ENCODE results near the gene SEC23A.
"Not testable (repeated sequence)": the region's sequence is repeated elsewhere in the genome, so short reads cannot be mapped to it uniquely, and the experiment has no call there.

SEC23A gene

GRCh38 chr14:39102969-39103957 lies at the start of gene SEC23A:
SEC23A (minus strand) TSS chr14:39103235; CDS start chr14:39096118, 7,117 bp downstream.
- Histone ChIP-seq H3K4me3 (ENCODE audit: low read depth in 1 of 2, low read length in 2 of 2) (peak within 1 kb of the TSS; percentile 72 to 89), H3K27ac (ENCODE audit: low read depth, low read length) (peak within 1 kb of the TSS; percentile 99), H3K27me3 (ENCODE audit: control insufficient read depth in 1 of 2, insufficient read depth in 2 of 2, low read length in 2 of 2) (no peaks in the 10 kb centered on the region), H3K9ac (ENCODE audit: low read length) (peak within 1 kb of the TSS; percentile 86), H3K36me3 (ENCODE audit: insufficient read depth, low read length) (no peaks in the 10 kb centered on the region), H3K9me3 (ENCODE audit: low read length) (no peaks in the 10 kb centered on the region), H3K4me1 (ENCODE audit: insufficient read depth, low read length) (peaks cover 21% of the 10 kb centered on the region)

GRCh38 chr14:39145266-39145966 lies 42.4 kb upstream of the SEC23A start:
- H3K9ac ChIP-seq (ENCODE audit: low read length): no peak overlapping the region
- H3K4me1 ChIP-seq (ENCODE audit: insufficient read depth, low read length): no peaks in the 10 kb centered on the region
- peaks cover 17% of the 10 kb centered on the region for H3K36me3 ChIP-seq (ENCODE audit: insufficient read depth, low read length)
- no peaks in the 10 kb centered on the region for H3K27me3 ChIP-seq (ENCODE audit: control insufficient read depth in 1 of 2, insufficient read depth in 2 of 2, low read length in 2 of 2)
- H3K9me3 ChIP-seq (ENCODE audit: low read length): no peaks in the 10 kb centered on the region
- no peak overlapping the region for H3K4me3 ChIP-seq (ENCODE audit: low read depth in 1 of 2, low read length in 2 of 2)
- H3K27ac ChIP-seq (ENCODE audit: low read depth, low read length): no peak overlapping the region

GRCh38 chr14:39143226-39143625 lies 40.2 kb upstream of the SEC23A start:
- not testable (repeated sequence) for H3K4me3 ChIP-seq (ENCODE audit: low read depth in 1 of 2, low read length in 2 of 2); H3K36me3 ChIP-seq (ENCODE audit: insufficient read depth, low read length); H3K9me3 ChIP-seq (ENCODE audit: low read length); H3K4me1 ChIP-seq (ENCODE audit: insufficient read depth, low read length); H3K27ac ChIP-seq (ENCODE audit: low read depth, low read length); H3K27me3 ChIP-seq (ENCODE audit: control insufficient read depth in 1 of 2, insufficient read depth in 2 of 2, low read length in 2 of 2); H3K9ac ChIP-seq (ENCODE audit: low read length)

- H3K36me3 ChIP-seq (ENCODE audit: insufficient read depth, low read length); H3K4me1 ChIP-seq (ENCODE audit: insufficient read depth, low read length); H3K27ac ChIP-seq (ENCODE audit: low read depth, low read length); H3K27me3 ChIP-seq (ENCODE audit: control insufficient read depth in 1 of 2, insufficient read depth in 2 of 2, low read length in 2 of 2); H3K9ac ChIP-seq (ENCODE audit: low read length); H3K9me3 ChIP-seq (ENCODE audit: low read length); H3K4me3 ChIP-seq (ENCODE audit: low read depth in 1 of 2, low read length in 2 of 2): not testable (repeated sequence)
Measured at GRCh38 chr14:39141623-39142022, 38.6 kb upstream of the SEC23A start.

- peaks cover 13% of the 10 kb centered on the region for H3K36me3 ChIP-seq (ENCODE audit: insufficient read depth, low read length)
- no peak overlapping the region for H3K27ac ChIP-seq (ENCODE audit: low read depth, low read length)
- no peaks in the 10 kb centered on the region for H3K4me1 ChIP-seq (ENCODE audit: insufficient read depth, low read length)
- H3K27me3 ChIP-seq (ENCODE audit: control insufficient read depth in 1 of 2, insufficient read depth in 2 of 2, low read length in 2 of 2): no peaks in the 10 kb centered on the region
- H3K9me3 ChIP-seq (ENCODE audit: low read length): no peaks in the 10 kb centered on the region
- no peak overlapping the region for H3K9ac ChIP-seq (ENCODE audit: low read length)
- no peak overlapping the region for H3K4me3 ChIP-seq (ENCODE audit: low read depth in 1 of 2, low read length in 2 of 2)
Measured at GRCh38 chr14:39140170-39140569, 37.1 kb upstream of the SEC23A start.

GRCh38 chr14:39138440-39138839 lies 35.4 kb upstream of the SEC23A start:
- Histone ChIP-seq H3K4me1 (ENCODE audit: insufficient read depth, low read length) (no peaks in the 10 kb centered on the region), H3K36me3 (ENCODE audit: insufficient read depth, low read length) (peaks cover 17% of the 10 kb centered on the region), H3K4me3 (ENCODE audit: low read depth in 1 of 2, low read length in 2 of 2) (no peak overlapping the region), H3K27me3 (ENCODE audit: control insufficient read depth in 1 of 2, insufficient read depth in 2 of 2, low read length in 2 of 2) (no peaks in the 10 kb centered on the region), H3K9ac (ENCODE audit: low read length) (no peak overlapping the region), H3K27ac (ENCODE audit: low read depth, low read length) (no peak overlapping the region), H3K9me3 (ENCODE audit: low read length) (no peaks in the 10 kb centered on the region)

- H3K9ac ChIP-seq (ENCODE audit: low read length); H3K9me3 ChIP-seq (ENCODE audit: low read length); H3K4me1 ChIP-seq (ENCODE audit: insufficient read depth, low read length); H3K4me3 ChIP-seq (ENCODE audit: low read depth in 1 of 2, low read length in 2 of 2); H3K27me3 ChIP-seq (ENCODE audit: control insufficient read depth in 1 of 2, insufficient read depth in 2 of 2, low read length in 2 of 2); H3K27ac ChIP-seq (ENCODE audit: low read depth, low read length): not testable (repeated sequence)
- H3K36me3 ChIP-seq (ENCODE audit: insufficient read depth, low read length): peaks cover 17% of the 10 kb centered on the region
Measured at GRCh38 chr14:39137835-39138234, 34.8 kb upstream of the SEC23A start.

- H3K4me1 ChIP-seq (ENCODE audit: insufficient read depth, low read length): no peaks in the 10 kb centered on the region
- no peaks in the 10 kb centered on the region for H3K9me3 ChIP-seq (ENCODE audit: low read length)
- H3K27ac ChIP-seq (ENCODE audit: low read depth, low read length): no peak overlapping the region
- H3K27me3 ChIP-seq (ENCODE audit: control insufficient read depth in 1 of 2, insufficient read depth in 2 of 2, low read length in 2 of 2): no peaks in the 10 kb centered on the region
- H3K36me3 ChIP-seq (ENCODE audit: insufficient read depth, low read length): peaks cover 39% of the 10 kb centered on the region
- no peak overlapping the region for H3K9ac ChIP-seq (ENCODE audit: low read length)
- H3K4me3 ChIP-seq (ENCODE audit: low read depth in 1 of 2, low read length in 2 of 2): no peak overlapping the region
Measured at GRCh38 chr14:39122330-39123138, 19.5 kb upstream of the SEC23A start.

- Histone ChIP-seq H3K27ac (ENCODE audit: low read depth, low read length) (peak within 1 kb of the TSS; percentile 57), H3K9me3 (ENCODE audit: low read length) (no peaks in the 10 kb centered on the region), H3K9ac (ENCODE audit: low read length) (peak within 1 kb of the TSS; percentile 88), H3K4me1 (ENCODE audit: insufficient read depth, low read length) (peaks cover 5% of the 10 kb centered on the region), H3K4me3 (ENCODE audit: low read depth in 1 of 2, low read length in 2 of 2) (peak within 1 kb of the TSS; percentile 46 to 93), H3K27me3 (ENCODE audit: control insufficient read depth in 1 of 2, insufficient read depth in 2 of 2, low read length in 2 of 2) (no peaks in the 10 kb centered on the region), H3K36me3 (ENCODE audit: insufficient read depth, low read length) (peaks cover 8% of the 10 kb centered on the region)
Measured at GRCh38 chr14:39114073-39114838, 11.2 kb upstream of the SEC23A start, which contains the start of gene GEMIN2. GEMIN2 (plus strand) TSS chr14:39114323; CDS start chr14:39114339, 16 bp downstream.

- peaks cover 2% of the 10 kb centered on the region for H3K36me3 ChIP-seq (ENCODE audit: insufficient read depth, low read length)
- no peaks in the 10 kb centered on the region for H3K27me3 ChIP-seq (ENCODE audit: control insufficient read depth in 1 of 2, insufficient read depth in 2 of 2, low read length in 2 of 2)
- H3K9ac ChIP-seq (ENCODE audit: low read length): peak overlapping the region; percentile 88
- H3K27ac ChIP-seq (ENCODE audit: low read depth, low read length): peak overlapping the region; percentile 57
- H3K9me3 ChIP-seq (ENCODE audit: low read length): no peaks in the 10 kb centered on the region
- H3K4me3 ChIP-seq (ENCODE audit: low read depth in 1 of 2, low read length in 2 of 2): peak overlapping the region in 1 of 2 donors; percentile 93
- peaks cover 5% of the 10 kb centered on the region for H3K4me1 ChIP-seq (ENCODE audit: insufficient read depth, low read length)
Measured at GRCh38 chr14:39113685-39114072, 10.6 kb upstream of the SEC23A start.

Measured in muscle layer of colon (tissue), 2 donors.